Subcutaneous abdominal adipose tissue (tissue), 5 donors: ENCODE measurements around the gene MOV10L1.
A peak's percentile ranks its signal among the peaks of the same experiment; 100 is the strongest.

Source experiments
- H3K27ac ChIP-seq: one replicate; pipeline ENCODE4 v1.7.0; 2013; ENCODE audit warnings: low read depth, mild to moderate bottlenecking, inconsistent platforms, low read length, moderate library complexity
- H3K27me3 ChIP-seq, 5 donors: one replicate each; pipeline ENCODE4 v1.7.0; 2013; ENCODE audit warnings: low read length in 5 of 5, inconsistent platforms in 1 of 5; ENCODE audit not compliant: control insufficient read depth in 5 of 5, insufficient read depth in 4 of 5
- H3K36me3 ChIP-seq, 5 donors: one replicate each; pipeline ENCODE4 v1.7.0; 2013; ENCODE audit warnings: low read length in 5 of 5; ENCODE audit not compliant: control insufficient read depth in 5 of 5, insufficient read depth in 5 of 5
- H3K4me1 ChIP-seq, 5 donors: one replicate each; pipeline ENCODE4 v1.7.0; 2013; ENCODE audit warnings: low read length in 5 of 5, mild to moderate bottlenecking in 3 of 5, moderate library complexity in 1 of 5; ENCODE audit not compliant: control insufficient read depth in 5 of 5, insufficient read depth in 5 of 5
- H3K4me3 ChIP-seq, 5 donors: one replicate each; pipeline ENCODE4 v1.7.0; 2013; ENCODE audit warnings: low read length in 5 of 5, low read depth in 1 of 5
- H3K9ac ChIP-seq, 5 donors: one replicate each; pipeline ENCODE4 v1.7.0; 2013; ENCODE audit warnings: low read length in 5 of 5, mild to moderate bottlenecking in 4 of 5, moderate library complexity in 3 of 5
- H3K9me3 ChIP-seq, 5 donors: one replicate each; pipeline ENCODE4 v1.7.0; 2013; ENCODE audit warnings: low read length in 5 of 5; ENCODE audit not compliant: control insufficient read depth in 5 of 5
- donor health status: healthy.
- donor health status: healthy.
- donor health status: healthy.
- donor health status: healthy.
- donor health status: healthy.

The MOV10L1 gene

DNA sequence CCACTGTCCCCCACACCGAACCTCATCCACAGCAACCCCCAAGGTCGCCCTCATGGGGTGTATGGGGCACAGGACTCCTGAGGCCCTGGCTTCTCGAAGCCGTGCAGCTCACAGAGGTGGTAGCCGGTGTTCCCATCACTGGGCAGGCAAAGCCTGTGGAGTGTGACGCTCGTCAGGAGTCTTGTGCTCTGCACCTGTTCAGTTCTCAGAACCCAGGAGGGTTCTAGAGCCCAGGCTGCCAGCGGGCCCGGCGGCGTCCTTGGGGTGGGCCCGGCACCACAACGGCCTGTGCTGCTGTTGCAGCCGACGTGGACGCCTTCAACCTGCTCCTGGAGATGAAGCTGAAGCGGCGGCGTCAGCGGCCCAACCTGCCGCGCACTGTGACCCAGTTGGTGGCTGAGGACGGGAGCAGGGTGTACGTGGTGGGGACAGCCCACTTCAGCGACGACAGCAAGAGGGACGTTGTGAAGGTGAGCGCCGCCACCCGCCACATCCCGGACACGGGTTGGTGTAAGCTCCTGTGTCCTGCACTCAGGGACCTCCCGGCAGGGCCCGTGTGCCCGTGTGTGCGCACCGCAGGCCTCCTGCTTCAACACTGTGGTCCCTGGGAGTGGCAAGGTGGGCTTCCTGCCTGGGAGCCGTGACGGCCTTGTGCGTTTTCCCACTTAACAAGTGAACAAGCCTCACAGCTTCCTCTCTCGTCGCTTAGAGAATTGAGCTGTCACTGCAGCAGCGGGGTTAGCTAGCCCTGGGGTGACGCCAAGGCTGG lies 104.4 kb downstream of the MOV10L1 start:
- Histone ChIP-seq H3K36me3 (peaks cover 0 to 51% (median 35%) of the 10 kb centered on the region in 5 donors), H3K9me3 (no peaks in the 10 kb centered on the region), H3K27me3 (no peaks in the 10 kb centered on the region), H3K4me1 (peaks cover 3 to 38% (median 34%) of the 10 kb centered on the region in 5 donors), H3K27ac (no peak overlapping the region), H3K9ac (no peak overlapping the region), H3K4me3 (no peak overlapping the region)

DNA sequence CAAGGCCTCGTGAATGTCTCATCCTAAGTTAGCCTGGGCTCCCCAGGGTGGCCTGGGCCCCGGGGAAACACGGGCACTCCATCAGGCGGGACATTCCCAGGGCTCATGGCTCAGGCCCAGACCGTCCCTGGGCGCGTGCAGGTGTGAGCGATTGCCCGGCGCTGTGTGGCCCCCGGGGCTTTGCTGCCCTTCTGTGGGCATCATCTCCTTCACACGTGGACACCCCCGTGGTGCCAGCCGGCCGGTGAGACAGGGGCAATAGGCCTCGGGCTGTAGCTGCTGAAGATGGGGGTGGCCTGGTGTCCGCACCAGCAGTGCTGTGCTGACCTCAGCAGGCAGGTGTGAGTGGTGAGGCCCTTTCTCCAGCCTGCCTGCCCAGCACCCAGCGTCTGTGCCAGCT lies 106.5 kb downstream of the MOV10L1 start:
- Histone ChIP-seq H3K9ac (no peak overlapping the region), H3K4me1 (peaks cover 0 to 29% (median 23%) of the 10 kb centered on the region in 5 donors), H3K36me3 (peaks cover 0 to 52% (median 35%) of the 10 kb centered on the region in 5 donors), H3K9me3 (no peaks in the 10 kb centered on the region), H3K27me3 (no peaks in the 10 kb centered on the region), H3K27ac (no peak overlapping the region), H3K4me3 (no peak overlapping the region)

DNA sequence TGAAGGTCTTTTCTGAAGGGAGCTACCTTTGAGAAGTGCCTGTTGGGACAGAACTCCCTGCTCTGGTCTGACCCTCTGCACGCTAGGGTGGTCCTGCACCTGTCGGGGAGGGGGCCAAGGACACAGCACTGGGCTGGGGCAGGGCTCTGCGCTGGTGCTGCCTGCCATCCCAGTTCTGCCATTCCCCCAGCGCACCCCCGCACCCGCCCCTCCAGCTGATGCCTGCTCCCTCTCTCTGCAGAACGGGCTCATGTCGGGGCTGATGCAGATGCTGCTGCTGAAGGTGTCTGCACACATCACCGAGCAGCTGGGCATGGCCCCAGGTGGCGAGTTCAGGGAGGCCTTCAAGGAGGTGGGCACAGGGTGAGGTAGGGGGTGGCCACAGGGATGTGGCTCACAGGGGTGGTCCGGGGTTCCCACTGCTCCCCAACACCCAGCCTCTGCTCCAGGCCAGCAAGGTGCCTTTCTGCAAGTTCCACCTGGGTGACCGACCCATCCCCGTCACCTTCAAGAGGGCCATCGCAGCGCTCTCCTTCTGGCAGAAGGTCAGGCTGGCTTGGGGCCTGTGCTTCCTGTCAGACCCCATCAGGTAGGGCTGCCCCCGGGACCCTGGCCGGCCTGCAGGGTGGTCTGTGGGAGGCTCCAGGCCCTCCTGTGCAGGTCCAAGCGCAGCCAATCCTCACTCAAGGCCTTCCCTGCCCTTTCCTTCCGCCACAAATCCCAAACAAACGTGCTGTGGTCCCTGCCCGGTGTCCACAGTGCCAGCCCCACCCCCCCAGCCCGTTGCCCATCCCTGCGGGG lies 107.4 kb downstream of the MOV10L1 start:
- peaks cover 0 to 29% (median 23%) of the 10 kb centered on the region in 5 donors for H3K4me1 ChIP-seq
- H3K36me3 ChIP-seq = peaks cover 0 to 52% (median 35%) of the 10 kb centered on the region in 5 donors
- no peak overlapping the region for H3K27ac ChIP-seq
- H3K9me3 ChIP-seq = no peaks in the 10 kb centered on the region
- no peak overlapping the region for H3K4me3 ChIP-seq
- no peaks in the 10 kb centered on the region for H3K27me3 ChIP-seq
- no peak overlapping the region for H3K9ac ChIP-seq

DNA sequence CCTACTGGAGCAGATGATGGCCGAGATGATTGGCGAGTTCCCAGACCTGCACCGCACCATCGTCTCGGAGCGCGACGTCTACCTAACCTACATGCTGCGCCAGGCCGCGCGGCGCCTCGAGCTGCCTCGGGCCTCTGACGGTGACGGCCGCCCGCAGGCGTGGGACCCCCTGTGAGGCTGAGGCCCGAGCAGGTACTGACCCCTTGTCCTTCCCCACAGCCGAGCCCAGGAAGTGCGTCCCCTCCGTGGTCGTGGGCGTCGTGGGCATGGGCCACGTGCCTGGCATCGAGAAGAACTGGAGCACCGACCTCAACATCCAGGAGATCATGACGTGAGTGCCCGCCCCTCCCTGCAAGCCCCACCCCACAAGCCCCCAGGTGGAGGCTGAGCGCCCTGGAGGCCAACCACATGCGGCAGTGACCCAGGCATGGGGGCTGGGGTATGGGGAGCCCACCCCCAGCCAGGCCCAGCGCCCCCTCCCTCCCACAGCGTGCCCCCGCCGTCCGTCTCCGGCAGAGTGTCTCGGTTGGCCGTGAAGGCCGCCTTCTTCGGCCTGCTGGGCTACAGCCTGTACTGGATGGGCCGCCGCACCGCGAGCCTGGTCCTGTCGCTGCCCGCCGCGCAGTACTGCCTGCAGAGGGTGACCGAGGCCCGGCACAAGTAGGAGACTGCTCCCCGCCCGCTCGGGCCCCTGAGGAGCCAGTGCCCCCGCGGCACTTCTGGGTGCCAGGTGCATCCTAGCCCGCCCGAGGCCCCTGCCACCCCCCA lies 108.2 kb downstream of the MOV10L1 start:
- no peaks in the 10 kb centered on the region for H3K27me3 ChIP-seq
- H3K36me3 ChIP-seq = peaks cover 0 to 52% (median 35%) of the 10 kb centered on the region in 5 donors
- no peak overlapping the region for H3K4me3 ChIP-seq
- peaks cover 0 to 27% (median 19%) of the 10 kb centered on the region in 5 donors for H3K4me1 ChIP-seq
- H3K27ac ChIP-seq = no peak overlapping the region
- no peak overlapping the region for H3K9ac ChIP-seq
- H3K9me3 ChIP-seq = no peaks in the 10 kb centered on the region

DNA sequence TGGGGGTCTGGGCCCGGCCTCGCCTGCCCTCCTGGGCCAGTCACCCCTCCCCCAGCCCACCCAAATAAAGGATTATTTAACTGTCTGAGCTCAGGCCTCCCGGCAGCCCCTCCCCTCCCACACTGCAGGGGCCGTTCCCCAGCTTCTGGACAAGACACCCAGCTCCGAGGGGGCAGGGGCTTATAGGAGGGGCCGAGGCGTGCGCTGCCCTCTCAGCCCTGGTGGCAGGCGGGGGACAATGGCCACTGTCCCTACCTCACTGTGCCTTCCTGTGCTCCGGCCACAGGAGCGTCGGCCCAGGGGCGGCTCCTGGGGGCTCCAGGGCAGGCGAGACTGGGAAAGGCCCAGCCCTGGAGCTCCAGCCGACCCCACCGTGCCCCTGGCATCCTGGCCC lies 108.8 kb downstream of the MOV10L1 start:
- peaks cover 4 to 47% (median 32%) of the 10 kb centered on the region in 5 donors for H3K36me3 ChIP-seq
- no peak overlapping the region for H3K9ac ChIP-seq
- H3K4me1 ChIP-seq = peaks cover 0 to 27% (median 19%) of the 10 kb centered on the region in 5 donors
- no peak overlapping the region for H3K27ac ChIP-seq
- no peaks in the 10 kb centered on the region for H3K9me3 ChIP-seq
- no peaks in the 10 kb centered on the region for H3K27me3 ChIP-seq
- H3K4me3 ChIP-seq = no peak overlapping the region

DNA sequence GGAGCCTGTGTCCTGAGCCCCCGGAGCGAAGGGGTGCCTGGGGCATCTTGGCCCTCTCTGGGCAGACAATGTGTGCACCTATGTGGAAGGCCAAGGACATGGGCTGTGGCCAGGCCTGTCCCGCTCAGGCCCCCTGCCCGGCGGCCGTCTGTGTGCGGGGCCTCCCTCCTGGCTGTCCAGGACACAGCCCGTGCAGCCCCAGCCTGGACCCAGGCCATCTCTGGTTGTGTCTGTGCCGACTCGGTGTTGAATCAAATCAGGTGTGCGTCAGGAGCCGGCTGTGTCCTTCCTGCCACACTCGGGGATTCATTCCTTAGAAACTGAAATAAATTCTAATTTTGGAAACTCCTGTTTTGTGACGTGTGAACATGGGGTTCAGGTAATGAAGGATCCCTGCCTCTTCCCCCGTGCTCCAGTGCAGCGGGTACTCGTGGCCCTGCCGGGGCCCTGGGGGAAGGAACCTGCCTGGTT lies 109.5 kb downstream of the MOV10L1 start:
- no peak overlapping the region for H3K27ac ChIP-seq
- H3K27me3 ChIP-seq = no peaks in the 10 kb centered on the region
- no peak overlapping the region for H3K4me3 ChIP-seq
- H3K9ac ChIP-seq = peak overlapping the region in 3 of 5 donors; percentile 59 to 77 (median 72)
- peaks cover 0 to 27% (median 19%) of the 10 kb centered on the region in 5 donors for H3K4me1 ChIP-seq
- peaks cover 6 to 40% (median 27%) of the 10 kb centered on the region in 5 donors for H3K36me3 ChIP-seq
- no peaks in the 10 kb centered on the region for H3K9me3 ChIP-seq

DNA sequence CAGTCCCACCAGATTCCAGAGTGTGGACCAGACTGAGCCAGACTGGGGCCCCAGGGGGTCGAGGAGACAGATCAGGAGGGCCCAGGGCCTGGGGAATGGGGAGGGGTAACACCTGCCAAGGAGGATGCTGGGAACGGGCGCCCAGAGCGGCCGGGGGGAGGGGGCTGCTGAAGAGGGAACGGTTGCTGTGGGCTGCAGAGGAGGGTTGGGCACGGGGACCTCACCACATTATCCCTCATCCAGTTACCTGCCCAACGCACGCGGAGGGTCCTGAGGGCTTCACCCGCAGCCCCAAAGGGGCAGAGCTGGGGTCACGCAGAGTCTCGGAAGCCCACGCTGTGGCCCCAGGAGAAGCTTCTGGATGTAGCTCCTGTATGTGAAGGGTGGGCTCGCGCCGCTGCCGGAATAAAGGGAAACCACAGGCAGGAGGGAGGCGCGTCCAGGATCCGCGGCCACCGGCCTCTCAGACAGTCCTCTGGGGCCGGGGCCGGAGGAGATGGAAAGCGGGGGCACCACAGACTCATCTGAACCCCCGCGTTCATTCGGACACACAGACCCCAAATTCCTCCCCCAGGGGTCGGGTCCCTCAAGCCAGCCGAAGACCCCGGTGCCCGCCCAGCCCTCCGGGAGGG lies 110.1 kb downstream of the MOV10L1 start:
- Histone ChIP-seq H3K4me3 (peak overlapping the region in 4 of 5 donors; percentile 68 to 77 (median 71)), H3K27me3 (no peaks in the 10 kb centered on the region), H3K36me3 (peaks cover 6 to 33% (median 20%) of the 10 kb centered on the region in 5 donors), H3K4me1 (peaks cover 0 to 33% (median 25%) of the 10 kb centered on the region in 5 donors), H3K9ac (peak overlapping the region in 4 of 5 donors; percentile 59 to 77 (median 74)), H3K9me3 (no peaks in the 10 kb centered on the region), H3K27ac (no peak overlapping the region)

DNA sequence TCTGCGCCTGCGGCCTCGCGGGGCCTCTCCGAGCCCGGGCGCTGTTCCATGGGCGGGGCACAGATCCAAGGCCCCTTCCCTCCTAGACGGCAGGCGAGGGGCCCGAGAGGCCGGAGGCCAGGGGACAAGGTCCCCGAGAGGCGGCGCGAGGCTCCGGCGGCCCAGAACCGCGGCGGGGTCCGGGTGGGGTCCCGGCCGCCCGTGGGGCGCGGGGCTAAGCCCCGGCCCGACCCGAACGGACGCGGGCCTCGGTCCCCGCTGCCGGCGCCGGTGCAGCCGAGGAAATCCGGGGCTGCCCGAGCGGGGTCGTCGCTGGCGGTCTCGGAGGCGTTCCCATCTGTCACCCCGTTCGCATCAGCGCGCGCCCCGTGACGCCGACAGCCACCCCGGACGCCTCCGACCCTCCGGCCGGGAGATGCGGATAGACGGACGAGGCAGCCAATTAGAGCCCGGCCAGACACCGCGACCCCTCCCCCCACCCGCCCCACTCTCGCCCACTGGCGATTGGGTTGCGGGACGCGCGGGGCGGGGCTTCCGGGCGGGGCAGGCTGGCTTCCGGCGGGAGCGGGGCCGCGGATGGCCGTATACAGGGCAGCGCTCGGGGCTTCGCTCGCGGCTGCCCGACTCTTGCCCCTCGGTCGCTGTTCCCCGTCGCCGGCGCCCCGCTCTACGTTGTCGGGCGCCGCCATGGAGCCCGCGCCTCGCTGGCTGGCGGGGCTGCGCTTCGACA lies 110.8 kb downstream of the MOV10L1 start, which contains the start of gene SELENOO:
Gene SELENOO (plus strand): TSS at position 551 of the 730 bp plus-strand sequence. CDS start 26 bp downstream, at position 577.
- Histone ChIP-seq H3K27me3 (no peaks in the 10 kb centered on the region), H3K36me3 (peaks cover 6 to 29% (median 17%) of the 10 kb centered on the region in 5 donors), H3K9me3 (no peaks in the 10 kb centered on the region)

More for the DNA sequence above, 110.8 kb downstream of the MOV10L1 start, which contains the start of gene SELENOO:
- H3K4me1 ChIP-seq = peaks cover 0 to 39% (median 31%) of the 10 kb centered on the region in 5 donors
- peak within 1 kb of the TSS in 4 of 5 donors; percentile 68 to 80 (median 75) for H3K4me3 ChIP-seq
- no peak within 1 kb of the TSS for H3K27ac ChIP-seq
- H3K9ac ChIP-seq = peak within 1 kb of the TSS in 4 of 5 donors; percentile 78 to 87 (median 82)
